WERI-Rb-1 (cell line): ENCODE data around the gene CDH4.
"Not testable (repeated sequence)": the region's sequence is repeated elsewhere in the genome, so short reads cannot be mapped to it uniquely, and the experiment has no call there.

Experiments
- DNase-seq: peaks from one replicate; pipeline ENCODE4 v3.0.0-alpha.2; 2020
- H3K27ac ChIP-seq: fragments of 250-450 bp; sonication (Bioruptor Pico); 2 replicates; pipeline ENCODE4 v1.5.1; 2020; ENCODE audit warnings: mild to moderate bottlenecking, moderate library complexity
- H3K27me3 ChIP-seq: fragments of 250-450 bp; sonication (Bioruptor Pico); 2 replicates; pipeline ENCODE4 v1.5.1; 2021; ENCODE audit warnings: mild to moderate bottlenecking, low read depth, moderate library complexity; ENCODE audit not compliant: insufficient read depth, severe bottlenecking
- H3K36me3 ChIP-seq: fragments of 250-450 bp; sonication (Bioruptor Pico); 2 replicates; pipeline ENCODE4 v1.5.1; 2020; ENCODE audit warnings: mild to moderate bottlenecking, moderate library complexity
- H3K4me3 ChIP-seq: 2 replicates; pipeline ENCODE4 v1.5.1; 2011; ENCODE audit warnings: low read depth, mild to moderate bottlenecking, control low read depth, low read length
- H3K9me3 ChIP-seq: fragments of 250-450 bp; sonication (Bioruptor Pico); 2 replicates; pipeline ENCODE4 v1.5.1; 2021; ENCODE audit warnings: mild to moderate bottlenecking, moderate library complexity; ENCODE audit not compliant: severe bottlenecking
- CTCF ChIP-seq: IDR thresholded peaks from 2 replicates; pipeline ENCODE4 v1.5.1; 2011; ENCODE audit warnings: low read depth, mild to moderate bottlenecking, control low read depth, inconsistent platforms, low read length

The CDH4 gene

GRCh38 chr20:61852268-61853072 lies 600.4 kb downstream of the CDH4 start:
- Histone ChIP-seq H3K36me3 (no peaks in the 10 kb centered on the region), H3K27ac (no peak overlapping the region), H3K4me3 (no peak overlapping the region), H3K9me3 (no peaks in the 10 kb centered on the region), H3K27me3 (peaks cover 89% of the 10 kb centered on the region)
- TF ChIP-seq CTCF: no peak
- DNase-seq: no peak

GRCh38 chr20:61853073-61854005 lies 601.3 kb downstream of the CDH4 start:
- no peaks in the 10 kb centered on the region for H3K9me3 ChIP-seq
- no peak overlapping the region for H3K4me3 ChIP-seq
- H3K27me3 ChIP-seq: peaks cover 85% of the 10 kb centered on the region
- TF ChIP-seq CTCF: no peak
- DNase-seq: no peak
- no peak overlapping the region for H3K27ac ChIP-seq
- no peaks in the 10 kb centered on the region for H3K36me3 ChIP-seq

GRCh38 chr20:61854538-61854937 lies 602.5 kb downstream of the CDH4 start:
- not testable (repeated sequence) for DNase-seq, H3K4me3 ChIP-seq
- H3K27me3 ChIP-seq: peaks cover 85% of the 10 kb centered on the region

GRCh38 chr20:61855286-61855685 lies 603.2 kb downstream of the CDH4 start:
- no peak for DNase-seq
- peaks cover 85% of the 10 kb centered on the region for H3K27me3 ChIP-seq

More at GRCh38 chr20:61854538-61854937, 602.5 kb downstream of the CDH4 start:
- H3K9me3 ChIP-seq, H3K36me3 ChIP-seq, H3K27ac ChIP-seq: not testable (repeated sequence)

GRCh38 chr20:61856626-61857413 lies 604.8 kb downstream of the CDH4 start:
- no peak overlapping the region for H3K4me3 ChIP-seq
- H3K9me3 ChIP-seq: no peaks in the 10 kb centered on the region
- no peak for DNase-seq
- H3K27ac ChIP-seq: no peak overlapping the region
- peaks cover 84% of the 10 kb centered on the region for H3K27me3 ChIP-seq
- H3K36me3 ChIP-seq: no peaks in the 10 kb centered on the region
- no peak for TF ChIP-seq CTCF

More at GRCh38 chr20:61855286-61855685, 603.2 kb downstream of the CDH4 start:
- Histone ChIP-seq H3K9me3 (no peaks in the 10 kb centered on the region), H3K4me3 (no peak overlapping the region), H3K27ac (no peak overlapping the region), H3K36me3 (no peaks in the 10 kb centered on the region)
- TF ChIP-seq CTCF: no peak
